ENCODE results near the gene AADACL2.
"Not testable (repeated sequence)": the region's sequence is repeated elsewhere in the genome, so short reads cannot be mapped to it uniquely, and the experiment has no call there.

Gene AADACL2, protein sequence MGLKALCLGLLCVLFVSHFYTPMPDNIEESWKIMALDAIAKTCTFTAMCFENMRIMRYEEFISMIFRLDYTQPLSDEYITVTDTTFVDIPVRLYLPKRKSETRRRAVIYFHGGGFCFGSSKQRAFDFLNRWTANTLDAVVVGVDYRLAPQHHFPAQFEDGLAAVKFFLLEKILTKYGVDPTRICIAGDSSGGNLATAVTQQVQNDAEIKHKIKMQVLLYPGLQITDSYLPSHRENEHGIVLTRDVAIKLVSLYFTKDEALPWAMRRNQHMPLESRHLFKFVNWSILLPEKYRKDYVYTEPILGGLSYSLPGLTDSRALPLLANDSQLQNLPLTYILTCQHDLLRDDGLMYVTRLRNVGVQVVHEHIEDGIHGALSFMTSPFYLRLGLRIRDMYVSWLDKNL

DNA sequence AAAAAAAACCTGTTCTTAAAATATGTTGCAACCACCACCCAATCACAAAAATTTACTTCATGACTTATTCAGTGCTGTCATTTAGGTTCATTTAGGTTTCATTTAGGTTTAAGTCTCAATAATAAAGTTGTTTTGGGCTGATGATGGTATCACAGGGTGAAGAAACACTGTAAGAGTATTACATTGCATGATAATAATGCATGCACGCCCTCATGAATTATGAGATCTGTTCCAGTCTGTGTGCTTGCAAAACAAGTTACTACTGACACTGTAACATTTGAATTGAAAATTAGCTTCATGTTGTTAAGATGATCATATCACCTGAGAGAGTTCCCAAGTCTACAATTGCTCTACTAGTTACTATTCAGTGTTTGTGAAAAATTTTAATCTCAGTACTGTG lies at the start of gene AADACL2:
AADACL2 (plus strand) TSS at position 315 of the 400 bp plus-strand sequence. CDS start 109 bp downstream, outside the sequence.
- DNase-seq, result no peak

DNA sequence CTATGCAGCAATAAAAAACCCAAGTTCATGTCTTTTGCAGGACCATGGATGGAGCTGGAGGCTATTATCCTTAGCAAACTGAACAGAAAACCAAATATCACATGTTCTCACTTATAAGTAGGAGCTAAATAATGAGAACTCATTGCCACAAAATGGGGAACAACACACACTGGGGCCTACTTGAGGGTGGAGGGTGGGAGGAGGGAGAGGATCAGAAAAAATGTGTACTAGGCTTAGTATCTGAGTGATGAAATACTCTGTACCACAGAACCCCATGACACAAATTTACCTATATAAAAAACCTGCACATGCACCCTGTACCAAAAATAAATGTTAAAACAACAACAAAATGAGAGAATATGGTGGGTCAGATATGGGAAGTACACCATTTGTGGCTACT lies 49.6 kb upstream of the AADACL2 start:
- no peak for DNase-seq

DNA sequence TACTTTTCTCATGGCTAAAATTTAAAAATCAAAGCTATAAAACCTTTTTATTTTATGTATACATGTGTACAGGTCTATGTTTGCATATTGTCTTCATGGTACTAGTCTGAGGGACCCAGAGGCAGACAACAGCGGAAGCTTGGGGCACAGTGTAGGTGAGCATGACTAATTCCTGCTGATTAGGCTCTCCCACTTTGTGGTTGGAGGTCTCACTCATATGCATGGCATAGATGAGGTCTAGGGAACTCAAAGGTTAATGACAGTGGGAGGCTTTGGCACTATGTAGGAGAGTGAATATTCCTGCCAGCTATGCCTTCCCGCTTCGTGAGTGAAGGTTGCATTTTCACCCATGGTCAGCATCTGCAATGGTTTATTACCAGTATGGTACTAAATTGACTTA lies 47.5 kb upstream of the AADACL2 start:
- no peak for DNase-seq

DNA sequence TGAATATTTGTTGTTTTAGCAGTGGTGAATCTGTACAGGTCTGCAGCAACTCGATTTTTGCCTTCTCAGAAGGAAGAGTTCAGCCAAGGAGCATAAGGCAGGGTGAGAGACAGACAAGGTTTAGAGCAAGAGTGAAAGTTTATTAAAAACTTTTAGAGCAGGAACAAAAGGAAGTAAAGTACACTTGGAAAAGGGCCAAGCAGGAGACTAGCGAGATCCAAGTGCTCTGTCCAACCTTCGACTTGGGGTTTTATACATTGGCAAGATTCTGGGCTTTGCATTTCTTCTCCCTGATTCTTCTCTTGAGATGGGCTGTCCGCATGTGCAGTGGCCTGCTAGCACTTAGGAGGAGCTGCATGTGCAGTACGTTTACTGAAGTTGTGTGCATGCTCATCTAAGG lies 46.7 kb upstream of the AADACL2 start:
- no peak for DNase-seq

DNA sequence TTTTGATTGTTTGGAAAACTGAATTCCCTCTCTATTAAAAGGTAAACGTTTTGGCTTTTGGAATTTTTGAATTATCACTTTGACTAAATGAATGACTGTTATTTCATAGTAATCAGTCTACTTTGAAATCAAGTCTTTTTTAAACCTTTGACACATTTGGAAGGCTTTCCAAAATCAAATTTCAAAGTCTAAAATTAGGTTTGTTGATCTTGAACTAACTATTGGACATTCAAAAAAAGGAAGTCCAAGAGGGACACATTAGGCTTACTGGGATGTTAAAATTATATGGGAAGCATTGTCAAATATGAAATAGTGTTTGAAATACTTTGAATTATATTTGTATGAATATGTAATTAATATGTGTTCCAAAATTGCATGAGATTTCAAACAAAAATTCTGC lies 45.2 kb upstream of the AADACL2 start:
- no peak for DNase-seq

DNA sequence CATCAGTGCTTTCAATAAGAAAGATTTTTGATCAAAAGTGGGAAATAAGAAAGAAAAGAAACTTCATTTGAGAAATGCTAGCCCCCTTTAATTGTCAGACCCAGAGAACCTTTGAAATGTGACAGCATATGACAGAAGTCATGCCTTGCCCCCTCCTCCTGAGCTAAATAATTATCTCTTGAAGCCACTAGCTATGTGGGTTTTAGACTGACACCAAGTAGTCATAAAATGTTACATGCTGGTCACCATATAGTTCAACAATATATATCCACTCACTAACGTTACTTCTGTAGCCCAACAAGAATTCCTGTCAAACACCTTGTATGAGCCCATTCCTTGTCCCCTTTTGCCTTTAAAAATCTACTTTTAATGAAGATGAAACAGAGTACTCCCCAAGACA lies 43.1 kb upstream of the AADACL2 start:
- DNase-seq, result no peak

DNA sequence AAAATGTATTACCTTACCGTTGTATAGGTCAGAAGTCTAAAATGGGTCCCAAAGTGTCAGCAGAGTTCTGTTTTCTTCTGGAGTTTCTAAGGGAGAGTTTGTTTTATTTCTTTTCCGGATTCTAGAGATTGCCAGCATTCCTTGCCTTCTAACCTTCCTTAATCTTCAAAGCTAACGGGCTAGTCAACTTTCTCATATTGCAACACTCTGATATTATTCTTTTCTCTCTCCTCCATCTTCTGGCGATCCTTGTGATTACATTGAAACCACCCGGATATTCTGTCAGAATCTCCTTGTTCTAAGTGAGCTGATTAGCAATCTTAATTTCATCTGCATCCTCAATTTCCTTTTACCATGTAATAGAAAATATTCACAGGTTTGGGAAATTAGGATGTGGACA lies 36.2 kb upstream of the AADACL2 start:
- DNase-seq, result no peak

DNA sequence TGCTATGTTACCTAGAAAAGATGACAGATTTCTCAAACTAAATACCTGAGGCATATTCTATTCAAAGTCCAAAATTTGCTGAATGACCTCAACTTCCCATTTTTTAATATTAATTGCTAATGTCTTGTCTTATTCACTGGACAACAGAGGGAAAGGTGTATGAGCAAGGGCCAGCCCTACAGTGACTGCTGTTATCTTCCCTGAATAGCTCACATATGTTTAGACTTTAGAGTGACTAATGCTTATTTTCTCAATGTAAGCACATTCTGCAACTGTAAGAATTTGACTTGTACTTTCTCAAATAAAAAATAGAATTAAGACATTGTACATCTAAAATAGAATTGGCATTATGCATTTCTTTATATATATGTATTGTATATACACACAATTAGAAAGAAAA lies 26.5 kb upstream of the AADACL2 start:
- DNase-seq, result no peak

DNA sequence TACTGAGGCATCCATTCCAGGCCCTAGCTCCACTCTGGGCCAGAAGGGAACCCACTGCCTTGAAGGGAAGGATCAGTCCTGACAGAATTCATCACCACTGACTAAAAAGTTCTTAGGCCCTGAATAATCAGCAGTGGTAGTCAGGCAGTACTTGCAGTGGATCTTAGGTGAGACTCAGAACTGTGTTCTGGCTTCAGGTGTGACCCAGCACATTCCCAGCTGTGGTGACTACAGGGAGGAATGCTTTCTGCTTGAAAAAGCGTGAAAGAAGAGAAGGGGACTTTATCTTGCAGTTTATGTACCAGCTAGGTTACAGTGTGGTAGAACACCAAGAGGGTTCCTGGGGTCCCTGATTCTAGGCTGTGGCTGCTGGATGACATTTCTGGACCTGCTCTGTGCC lies 24.9 kb upstream of the AADACL2 start:
- DNase-seq, result no peak

DNA sequence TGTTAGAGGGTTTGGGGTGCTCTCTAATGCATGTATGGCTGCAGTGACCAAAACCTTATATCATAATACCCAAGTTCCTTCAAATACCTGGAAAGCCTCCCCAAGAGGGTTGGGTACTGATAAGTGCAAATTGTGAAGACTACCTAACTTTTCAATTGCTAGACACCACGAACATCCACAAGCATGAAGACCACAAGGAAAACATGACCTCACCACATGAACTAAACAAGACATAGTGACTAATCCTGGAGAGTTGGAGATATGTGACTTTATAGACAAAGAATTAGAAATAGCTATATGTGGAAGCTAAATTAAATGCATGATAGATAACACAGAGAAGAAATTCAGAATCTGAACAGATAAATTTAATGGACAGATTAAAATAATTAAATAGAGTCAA lies 23.9 kb upstream of the AADACL2 start:
- no peak for DNase-seq

DNA sequence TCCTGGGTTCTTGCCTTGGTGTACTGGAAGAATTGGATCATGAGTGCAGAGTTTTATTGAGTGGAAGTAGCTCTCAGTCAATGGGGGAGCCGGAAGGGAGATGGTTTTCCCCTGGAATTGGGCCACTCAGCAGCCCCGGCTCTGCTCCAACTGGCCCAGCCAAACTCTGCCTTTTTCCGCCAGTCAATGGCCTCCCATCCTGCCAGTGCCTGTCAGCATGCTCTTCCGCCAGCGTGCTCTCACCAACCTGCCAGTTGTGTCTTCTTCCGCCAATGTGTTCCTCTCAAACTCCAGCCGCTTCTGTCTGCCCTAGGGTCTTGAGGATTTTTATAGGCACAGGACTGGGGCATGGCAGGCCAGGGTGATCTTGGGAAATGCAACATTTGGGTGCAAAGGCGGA lies 12.4 kb upstream of the AADACL2 start:
- DNase-seq, result no peak

DNA sequence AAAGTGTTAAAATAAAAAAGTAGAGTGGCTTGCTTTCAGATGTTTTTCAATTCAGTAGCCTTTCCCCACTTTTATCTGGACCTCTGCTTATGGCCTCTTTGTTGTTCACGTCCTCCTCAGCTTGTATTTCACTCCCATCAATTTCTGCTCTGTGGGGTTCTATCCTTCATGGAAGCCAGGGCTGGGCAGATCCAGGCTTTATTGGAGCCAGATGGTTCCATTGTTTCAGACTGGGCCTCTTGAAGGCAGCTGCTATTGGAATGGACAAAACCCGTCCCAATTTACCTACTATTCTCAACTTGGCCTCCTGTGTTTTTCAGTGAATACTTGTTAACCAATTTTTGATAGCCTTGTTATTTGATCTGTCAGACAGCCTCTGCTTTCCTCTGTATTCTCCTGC lies 10.9 kb upstream of the AADACL2 start:
- no peak for DNase-seq

DNA sequence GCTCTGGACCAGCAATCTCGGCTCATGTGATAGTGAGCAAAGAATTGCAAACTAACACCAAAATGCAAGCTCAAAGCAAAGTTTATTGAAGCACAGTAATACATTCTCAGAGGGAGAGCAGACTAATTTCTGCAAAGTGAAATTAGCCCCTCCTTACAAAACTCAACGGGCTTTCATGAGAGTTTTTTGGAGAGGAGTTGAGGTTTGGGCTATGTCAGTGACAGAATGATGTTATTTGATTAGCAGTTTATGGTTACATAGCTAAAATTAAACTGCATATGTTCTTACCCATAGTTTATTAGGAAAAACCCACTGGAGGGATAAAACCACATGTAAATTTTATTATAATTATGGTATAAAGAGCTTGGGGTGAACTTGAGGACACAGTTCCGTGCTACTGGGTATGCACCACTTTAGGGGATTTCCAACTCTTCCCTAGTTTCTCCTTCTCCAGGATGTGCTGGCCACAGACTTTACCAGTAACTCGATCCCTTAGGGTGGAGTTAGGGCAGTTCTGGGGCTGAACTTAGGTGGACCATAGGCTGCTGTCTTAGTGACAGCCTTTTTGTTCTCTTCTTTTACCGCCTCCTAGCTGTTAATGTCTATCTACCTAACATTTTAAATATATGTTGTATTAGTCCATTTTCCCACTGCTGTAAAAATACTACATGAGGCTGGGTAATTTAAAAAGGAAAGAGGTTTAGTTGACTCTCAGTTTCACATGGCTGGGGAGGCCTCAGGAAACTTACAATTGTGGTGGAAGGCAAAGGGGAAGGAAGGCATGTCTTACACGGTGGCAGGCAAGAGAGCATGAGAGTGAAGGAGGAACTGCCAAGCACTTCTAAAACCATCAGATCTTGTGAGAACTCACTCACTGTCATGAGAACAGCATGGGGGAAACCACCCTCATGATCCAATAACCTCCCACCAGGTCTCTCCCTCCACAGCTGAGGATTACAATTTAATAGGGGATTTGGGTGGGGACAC lies 8.9 kb upstream of the AADACL2 start:
- DNase-seq, result no peak

DNA sequence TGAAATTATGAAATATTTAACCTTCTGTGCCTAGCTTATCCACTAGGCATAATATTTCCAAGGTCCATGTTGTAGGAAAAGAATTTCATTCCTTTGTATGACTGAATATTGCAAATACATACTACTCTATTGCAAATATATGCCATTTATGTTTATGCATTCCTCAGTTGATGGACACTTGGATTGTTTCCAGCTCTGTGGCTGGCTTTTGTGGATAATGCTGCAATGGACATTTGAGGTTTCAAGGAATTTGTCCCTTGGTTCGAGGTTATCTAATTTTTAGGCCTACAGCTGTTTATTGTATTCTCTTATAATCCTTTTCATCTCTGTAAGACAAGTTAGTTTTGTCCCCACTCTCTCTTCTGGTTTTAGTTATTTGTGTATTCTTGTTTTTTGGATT lies 7.7 kb upstream of the AADACL2 start:
- no peak for DNase-seq

DNA sequence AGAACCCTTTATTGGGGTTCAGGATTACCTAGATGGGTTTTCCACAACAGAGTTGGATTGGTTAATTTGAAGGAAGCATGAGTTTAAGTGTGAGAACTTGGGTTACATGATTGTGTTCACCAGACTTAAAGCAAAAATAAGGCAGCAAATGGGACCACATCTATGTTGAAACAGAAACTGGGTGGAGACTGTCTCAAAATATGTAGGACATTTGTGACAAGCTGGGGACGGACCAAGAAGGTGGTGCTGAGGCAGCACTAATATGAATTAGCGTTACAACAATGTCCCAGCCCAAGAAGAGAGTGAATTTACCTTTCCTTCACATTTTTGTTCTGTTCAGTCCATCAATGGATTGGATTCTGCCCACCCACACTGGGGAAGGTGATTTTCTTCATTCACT lies 866 bp upstream of the AADACL2 start:
- no peak for DNase-seq

DNA sequence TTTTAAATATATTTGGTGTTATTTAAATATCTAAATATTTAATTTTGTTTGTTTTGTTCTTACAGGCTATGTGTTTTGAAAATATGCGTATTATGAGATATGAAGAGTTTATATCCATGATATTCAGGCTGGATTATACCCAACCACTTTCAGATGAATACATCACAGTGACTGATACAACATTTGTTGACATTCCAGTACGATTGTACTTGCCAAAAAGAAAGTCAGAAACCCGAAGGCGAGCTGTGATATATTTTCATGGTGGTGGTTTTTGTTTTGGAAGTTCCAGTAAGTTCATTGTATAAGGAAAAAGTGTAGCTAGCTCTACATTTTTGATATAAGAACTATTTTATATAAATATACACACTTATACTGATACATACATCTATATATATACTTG lies 6.9 kb downstream of the AADACL2 start:
- no peak for DNase-seq

DNA sequence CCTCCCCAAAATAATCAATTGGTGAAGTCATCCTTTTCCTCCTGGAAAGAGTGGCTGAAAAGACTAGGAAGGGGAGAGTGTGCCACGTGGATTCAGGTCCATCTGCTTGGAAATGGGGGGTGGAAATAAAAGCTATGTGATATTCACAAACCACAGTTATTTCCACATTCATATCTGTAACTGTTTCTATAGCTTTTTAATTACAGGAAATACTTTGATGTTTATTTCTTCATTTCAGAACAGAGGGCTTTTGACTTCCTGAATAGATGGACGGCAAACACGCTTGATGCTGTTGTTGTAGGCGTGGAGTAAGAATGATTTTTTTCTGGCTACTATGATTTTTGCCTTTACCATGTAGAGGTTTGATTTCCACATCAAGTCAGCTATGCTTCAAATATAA lies 10.1 kb downstream of the AADACL2 start:
- DNase-seq, result no peak

DNA sequence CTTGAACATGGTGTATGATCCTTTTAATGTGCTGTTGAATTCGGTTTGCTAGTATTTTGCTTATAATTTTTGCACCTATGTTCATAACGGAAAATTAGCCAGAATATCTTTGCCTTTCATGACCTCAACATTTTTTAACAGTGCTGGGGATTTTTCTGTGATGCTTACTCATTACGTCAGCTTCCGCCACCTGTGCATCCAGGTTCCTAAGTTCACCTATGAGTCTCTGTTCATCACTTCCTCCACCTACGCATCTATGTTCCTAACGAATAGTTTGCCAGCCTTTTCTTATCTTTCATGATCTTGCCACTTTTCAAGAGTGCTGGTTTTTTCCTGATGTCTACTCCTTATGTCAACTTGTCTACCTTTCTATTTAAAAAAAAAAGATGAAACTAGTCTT lies 16.5 kb downstream of the AADACL2 start:
- DNase-seq, result no peak

DNA sequence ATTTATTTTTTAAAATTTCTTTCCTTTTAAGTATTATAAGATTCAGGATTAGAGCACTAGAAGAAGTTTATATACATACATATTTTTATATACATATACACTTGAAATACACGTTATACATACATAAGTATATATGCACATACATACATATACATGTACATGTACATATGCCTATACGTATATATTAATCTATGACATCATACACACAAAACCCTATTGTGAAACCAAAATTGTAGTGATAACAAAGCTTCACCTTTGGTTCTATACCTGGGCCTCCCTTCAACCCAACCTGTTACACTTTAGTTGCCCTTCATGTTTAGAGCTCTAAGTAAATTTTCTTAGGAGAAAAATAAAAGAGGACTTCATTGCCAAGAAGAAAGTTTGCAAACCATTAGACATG lies 17.0 kb downstream of the AADACL2 start:
- DNase-seq, result no peak

DNA sequence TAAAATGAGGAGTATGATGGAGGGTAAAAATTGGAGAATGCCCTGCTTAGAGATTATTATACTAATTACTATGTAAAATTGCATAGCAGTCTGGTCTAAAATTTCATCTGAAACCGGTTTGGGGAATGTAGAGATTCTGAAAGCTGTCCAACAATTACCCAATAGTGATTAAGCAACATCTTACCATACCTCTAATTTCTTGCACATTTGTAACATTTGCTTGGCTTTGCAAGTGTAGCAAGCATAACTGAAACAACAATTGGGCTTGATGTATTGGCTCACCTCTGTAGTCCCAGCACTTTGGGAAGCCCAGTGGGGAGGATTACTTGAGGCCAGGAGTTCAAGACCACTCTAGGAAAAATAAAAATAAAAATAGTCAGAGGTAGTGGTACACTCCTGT lies 17.4 kb downstream of the AADACL2 start:
- DNase-seq, result no peak

DNA sequence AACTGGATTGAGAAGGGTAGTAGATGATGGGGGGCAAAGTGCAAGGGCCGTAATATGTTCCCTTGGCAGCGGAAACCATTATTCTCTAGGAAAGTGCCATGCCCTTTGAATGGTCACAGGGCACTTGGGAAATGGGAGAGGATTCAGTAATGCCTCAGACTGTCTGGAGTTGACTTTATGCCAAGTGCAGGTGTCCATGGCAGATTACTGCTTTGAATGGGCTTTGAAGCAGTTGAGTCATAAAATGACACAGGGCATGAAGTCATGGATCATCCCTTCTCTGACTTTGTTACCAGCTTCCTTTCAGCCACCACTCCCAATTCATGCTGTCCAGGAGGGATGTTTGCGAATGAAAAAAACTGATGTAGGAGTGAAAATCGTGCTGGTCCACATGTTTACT lies 20.1 kb downstream of the AADACL2 start:
- DNase-seq, result no peak

DNA sequence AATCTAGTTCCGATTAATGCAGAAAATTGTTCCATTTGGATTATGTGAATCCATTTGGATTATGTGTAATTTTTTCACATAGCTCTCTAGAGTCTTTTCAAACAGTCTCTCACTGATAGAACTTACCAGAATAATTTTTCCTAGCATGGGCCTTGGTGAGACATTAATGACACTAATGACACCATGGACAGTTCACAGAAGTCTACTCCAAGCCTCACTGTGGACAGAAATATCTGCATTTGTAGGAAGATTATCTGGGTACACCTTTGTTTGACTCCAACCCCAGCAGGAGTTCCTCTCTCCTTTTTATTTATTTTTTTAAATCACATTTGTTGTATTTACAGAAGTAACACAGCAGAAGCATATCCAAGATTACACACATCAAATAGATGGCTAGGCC lies 27.9 kb downstream of the AADACL2 start:
- DNase-seq, result no peak

DNA sequence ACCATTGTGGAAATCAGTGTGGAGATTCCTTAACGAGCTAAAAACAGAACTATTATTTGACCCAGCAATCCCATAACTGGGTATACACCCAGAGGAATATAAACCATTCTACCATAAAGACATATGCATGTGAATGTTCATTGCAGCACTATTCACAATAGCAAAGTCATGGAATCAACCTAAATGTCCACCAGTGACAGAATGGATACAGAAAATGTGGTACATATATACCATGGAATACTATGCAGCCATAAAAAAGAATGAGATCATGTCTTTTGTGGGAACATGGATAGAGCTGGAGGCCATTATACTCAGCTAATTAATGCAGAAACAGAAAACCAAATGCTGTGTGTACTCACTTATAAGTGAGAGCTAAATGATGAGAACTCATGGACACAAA lies 31.0 kb downstream of the AADACL2 start:
- not testable (repeated sequence) for DNase-seq

DNA sequence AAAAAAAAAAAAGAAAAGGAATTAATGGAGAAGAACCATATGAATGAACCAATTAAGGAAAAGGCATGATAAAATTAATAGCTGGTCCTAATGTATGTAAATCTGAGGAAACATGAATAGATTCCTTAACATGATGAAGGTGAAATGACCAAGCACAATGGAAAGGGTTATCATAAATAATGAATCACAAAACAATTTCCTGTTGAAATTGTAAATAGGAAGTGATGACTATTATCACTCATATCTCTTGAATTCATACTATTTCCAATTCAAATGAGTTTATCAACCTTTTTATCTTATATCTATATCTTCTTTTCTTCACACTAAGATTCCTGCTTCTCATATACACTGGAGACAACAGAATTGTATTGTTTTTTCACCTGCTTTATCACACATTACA lies 32.0 kb downstream of the AADACL2 start:
- no peak for DNase-seq
